Activated CD8-positive, alpha-beta memory T cell treated with anti-CD3 and anti-CD28 coated beads, Interleukin-2, amount 50 U/mL, for 24 hours (primary cell): Measurements from ENCODE around the gene SLF2.

Experiments used
- DNase-seq: peaks from one replicate; pipeline ENCODE4 v3.0.0-alpha.2; 2020; ENCODE audit errors: extremely low read depth

SLF2 gene

DNA sequence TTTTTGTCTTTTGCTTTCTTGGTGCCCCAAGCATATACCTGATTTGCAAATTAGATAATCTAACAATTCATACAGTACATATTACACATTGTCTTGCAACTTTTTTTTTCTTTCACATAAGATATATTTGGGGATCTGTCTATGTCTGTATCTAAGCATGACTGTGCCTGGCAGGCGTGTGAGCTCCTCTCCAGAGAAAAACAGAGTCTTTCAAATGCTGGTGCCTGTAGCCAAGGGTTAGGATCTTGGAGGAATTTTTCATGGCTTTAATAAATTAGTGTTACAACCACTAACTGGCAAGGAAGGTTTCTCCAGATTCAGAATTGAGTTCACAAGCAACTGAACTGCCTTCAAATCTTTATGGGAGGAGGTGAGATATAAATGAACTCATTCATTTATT lies 14.8 kb upstream of the SLF2 start:
- DNase-seq = no peak

DNA sequence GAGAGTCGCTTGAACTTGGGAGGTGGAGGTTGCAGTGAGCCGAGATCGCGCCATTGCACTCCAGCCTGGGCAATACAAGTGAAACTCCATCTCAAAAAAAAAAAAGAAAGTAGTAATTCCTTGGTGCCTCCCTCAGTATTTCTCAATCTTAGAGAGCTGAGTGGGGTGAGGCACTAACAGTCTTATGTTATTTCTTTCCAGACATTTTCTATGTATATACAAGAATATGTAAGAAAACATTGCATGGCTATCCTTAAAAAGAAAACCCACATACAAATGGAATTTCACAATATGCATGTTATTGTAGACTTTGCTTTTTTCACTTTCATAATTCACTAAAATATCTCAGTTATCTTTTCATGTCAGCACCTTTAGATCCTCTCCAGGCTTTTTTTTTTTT lies 13.6 kb upstream of the SLF2 start:
- DNase-seq = no peak

DNA sequence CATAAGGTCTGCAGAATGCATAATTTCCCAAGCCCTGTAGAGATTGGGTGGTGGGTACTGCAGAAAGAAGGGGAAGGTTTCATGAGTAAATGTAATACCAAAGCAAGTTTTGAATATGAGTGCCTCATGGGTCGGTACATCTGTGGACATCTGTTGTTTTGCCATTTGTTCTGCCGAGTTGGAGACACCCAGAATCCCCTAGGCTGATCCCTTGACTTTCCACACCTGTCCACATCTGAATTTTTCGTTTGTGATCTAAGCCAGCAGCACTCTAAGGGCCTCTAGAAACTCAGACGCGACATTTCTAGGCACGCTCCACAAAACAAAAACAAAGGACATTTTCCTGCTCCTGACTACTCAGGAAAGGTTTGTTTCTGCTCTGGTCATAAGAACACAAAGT lies 11.7 kb upstream of the SLF2 start:
- DNase-seq = no peak

DNA sequence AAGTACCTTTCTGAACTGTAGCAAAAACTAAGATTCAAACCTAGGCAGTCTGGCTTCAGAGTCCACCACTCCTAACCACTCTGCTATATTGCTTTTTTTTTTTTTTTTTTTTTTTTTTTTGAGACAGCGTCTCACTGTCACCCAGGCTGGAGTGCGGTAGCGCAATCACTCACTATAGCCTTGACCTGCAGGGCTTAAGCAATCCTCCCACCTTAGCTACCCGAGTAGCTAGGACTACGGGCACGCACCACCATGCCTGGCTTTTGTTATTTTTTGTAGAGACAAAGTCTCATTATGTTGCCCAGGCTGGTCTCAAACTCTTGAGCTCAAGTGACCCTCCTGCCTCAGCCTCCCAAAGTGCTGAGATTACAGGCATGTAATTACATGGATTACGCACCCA lies 10.1 kb upstream of the SLF2 start:
- DNase-seq = no peak

DNA sequence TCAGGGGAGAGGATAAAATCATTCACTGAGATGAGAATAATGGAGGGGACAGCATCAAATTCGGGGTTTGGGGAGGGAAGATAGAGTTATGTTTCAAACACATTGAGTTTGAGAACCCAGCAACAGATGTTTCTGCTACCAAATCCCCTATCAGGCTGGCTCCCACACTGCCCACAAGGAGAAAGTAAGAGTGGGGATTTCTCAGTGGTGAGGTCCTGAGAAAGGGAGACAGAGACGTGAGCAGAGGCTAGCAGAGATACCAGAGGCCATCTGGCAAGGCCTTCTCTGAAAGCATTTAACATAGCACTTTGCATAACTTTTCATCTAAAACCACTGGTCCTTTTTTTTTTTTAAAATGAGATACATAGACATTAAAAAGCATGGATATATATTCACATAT lies 7.8 kb upstream of the SLF2 start:
- DNase-seq = no peak

DNA sequence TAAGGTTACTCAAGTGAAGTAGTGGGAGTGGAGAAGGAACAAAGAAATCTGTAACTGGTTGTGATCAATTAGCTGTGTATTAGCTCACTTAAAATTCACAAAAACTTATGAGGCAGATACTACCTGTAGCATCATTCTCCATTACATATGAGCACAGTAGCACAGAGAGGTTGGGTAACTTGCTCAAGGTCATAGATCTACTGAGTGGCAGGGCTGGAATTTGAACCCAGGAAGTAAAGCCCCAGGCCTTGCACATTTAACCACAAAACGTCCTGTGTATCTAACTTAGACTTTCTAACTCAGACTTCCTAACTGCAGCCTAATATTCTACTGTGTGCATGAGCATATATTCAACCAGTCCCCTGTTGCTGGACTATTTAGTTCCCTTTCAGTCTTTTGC lies 5.6 kb upstream of the SLF2 start:
- DNase-seq = no peak

DNA sequence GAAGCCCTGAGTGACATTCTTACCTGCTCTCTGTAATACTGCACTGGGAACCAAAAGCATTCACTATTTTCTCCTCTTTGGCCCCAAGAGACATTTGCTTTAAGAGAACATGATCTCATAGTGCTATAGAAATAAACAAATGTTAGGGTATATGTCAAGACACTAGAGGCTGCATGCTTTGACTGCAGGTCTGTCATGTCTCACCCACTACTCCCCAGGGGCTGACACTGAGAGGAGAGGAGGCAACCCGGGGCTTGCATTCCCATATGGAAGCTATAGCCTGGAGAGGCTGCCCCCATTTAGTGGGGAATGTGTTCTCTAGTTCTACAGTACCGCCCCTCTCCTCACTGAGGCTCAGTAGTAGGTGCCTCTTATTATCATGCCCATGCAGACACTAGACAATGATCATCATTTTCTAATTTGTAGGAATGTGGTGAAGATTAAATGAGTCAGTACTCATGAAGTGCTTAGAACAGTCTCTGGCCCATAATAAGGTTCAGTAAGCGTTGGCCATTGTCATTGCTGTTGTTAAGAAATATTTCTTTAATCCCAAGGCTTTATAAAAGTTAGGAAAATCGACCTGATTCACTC lies 4.9 kb upstream of the SLF2 start:
- DNase-seq = no peak

DNA sequence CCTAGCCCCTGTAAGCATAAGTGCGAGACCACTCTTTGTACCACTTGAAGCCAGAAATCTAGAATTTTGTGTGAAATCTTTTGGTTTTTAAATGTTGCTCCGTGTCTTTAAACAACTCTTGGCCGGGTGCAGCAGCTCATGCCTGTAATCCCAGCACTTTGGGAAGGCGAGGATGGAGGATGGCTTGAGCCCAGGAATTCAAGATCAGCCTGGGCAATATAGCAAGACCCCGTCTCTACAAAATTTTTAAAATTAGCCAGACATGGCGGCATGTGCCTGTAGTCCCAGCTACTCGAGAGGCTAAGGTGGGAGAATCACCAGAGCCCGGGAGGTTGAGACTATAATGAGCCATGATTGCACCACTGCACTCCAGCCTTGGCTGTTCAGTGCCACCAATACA lies 4.4 kb upstream of the SLF2 start:
- no peak for DNase-seq

DNA sequence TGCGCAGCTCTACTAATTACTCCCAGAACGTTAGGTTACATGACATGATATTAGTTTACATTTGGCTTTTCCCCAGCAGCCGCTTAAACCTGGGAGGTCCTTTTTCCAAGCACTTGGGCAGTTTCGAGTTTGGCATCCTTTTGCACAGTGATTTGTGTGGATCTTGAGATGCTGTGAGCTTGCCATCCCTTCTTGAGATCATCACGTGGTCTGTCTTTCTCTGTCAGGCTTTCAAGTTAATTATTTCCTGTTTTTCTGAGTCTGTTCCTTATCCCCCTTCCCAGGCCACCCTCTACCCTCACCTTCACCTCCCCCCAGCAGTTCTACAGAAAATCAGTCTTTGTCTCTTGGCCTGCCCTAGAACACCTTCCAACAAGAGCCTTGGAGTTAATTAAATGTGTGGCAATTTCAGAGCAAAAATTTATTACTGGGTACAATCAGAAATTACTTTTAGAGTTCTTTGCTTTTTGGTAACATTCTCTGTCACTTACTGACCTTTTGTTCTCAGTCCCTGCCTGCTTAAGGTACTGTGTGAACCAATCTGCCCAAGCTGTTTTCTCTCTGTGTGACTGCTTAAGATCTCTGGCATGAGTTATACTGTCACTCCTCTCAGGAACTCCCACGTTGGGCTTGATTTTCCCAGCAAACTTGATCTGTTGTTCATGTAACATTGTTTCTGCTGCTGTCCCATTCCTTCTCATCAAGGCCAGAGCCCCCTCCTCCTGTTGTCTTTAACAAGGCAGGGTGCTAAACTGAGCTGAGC lies 3.1 kb upstream of the SLF2 start:
- DNase-seq = no peak

DNA sequence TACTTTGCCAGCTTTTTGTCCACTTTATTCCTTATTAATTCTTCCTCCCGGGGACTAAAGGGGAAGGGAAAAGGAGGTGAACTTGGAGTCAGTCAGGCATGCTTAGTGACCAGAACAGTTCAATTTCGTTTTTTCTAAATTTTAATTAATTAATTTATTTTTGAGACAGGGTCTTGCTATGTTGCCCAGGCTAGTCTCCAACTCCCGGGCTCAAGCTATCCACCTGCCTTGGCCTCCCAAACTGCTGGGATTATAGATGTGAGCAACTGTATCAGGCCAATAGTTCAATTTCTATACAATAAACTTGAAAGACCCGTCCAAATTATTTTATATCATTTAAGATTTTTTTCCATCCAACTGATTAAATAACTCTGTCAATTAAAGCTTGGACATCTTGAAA lies 1.3 kb upstream of the SLF2 start:
- DNase-seq = no peak

DNA sequence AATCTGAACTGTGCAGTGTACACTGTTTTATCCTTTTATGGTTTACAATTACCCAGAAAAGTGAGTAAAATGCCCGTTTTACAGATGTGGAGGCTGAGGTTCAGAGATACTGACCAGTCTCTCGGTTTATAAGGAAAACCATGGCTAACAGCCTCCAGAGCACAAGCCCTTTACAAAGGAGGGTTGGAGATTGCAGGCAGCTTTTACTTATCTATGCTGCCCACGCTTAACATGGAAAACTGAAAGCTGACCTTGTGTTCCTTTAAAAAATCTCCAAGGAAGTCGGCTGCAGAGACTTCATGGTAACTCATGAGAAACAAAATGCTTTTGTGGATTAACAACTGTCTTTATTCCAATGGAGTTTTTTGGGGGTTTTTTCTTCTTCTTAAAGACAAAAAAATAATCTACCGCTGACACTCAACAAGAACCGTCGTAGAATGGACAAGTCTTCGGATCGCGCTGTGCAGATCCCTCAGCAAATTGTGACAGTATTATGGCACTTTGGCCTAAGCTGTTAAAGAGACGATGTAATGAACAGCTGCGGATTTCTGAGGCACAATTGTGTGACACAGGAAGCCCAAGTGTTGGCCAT lies 654 bp upstream of the SLF2 start:
- DNase-seq = no peak

DNA sequence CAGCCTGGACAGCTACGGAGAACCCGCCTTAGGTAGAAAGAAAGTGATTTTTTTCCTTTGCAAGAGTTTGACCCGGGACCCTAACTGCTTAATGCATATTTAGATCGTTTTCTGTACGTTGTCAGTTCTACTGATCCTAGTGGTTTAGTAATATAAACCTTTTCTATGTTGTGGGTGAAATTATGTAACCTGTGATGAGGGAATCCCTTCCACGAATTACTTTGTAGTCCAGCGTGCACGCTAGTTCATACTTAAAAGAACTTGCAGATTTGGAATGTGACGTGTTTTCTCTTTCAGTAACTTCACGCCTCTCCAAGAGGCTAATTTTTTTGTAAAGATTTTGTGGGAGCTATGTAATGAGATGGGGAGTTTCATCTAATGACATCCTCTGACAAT lies 705 bp downstream of the SLF2 start:
- DNase-seq = no peak

DNA sequence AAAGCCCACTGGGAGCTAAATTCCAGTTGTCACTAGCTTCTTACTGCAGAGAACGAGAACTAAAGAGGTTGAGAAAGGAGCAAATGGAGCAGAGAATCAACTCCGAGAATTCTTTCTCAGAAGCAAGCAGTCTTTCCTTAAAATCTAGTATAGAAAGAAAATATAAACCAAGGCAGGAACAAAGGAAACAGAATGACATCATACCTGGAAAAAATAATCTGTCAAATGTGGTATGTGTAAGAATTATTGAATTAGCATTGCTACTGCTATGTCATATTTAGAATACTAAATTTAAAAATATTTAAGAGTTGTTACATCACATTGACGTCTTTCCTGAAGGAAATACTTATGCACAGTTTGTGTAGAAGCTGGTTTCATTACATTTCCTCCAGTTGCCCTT lies 4.3 kb downstream of the SLF2 start:
- DNase-seq = no peak

DNA sequence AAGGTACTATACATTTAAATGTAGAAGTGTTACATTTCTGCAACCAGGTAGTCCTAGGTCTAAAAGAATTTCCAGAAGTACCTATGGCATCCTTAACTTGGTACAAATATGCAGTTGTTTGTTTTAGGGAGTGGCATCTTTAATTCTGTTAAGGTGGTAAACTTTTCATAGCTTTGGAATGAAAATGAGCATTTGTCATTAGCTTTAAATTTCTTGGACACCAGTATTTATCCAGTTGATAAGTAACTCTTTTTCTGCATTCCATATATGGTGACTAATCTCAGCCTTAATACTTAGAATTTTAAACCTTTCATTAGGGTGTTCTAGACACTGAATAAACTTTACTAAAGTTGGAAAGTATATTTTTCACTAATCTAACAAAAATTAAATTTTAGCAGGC lies 10.8 kb downstream of the SLF2 start:
- DNase-seq = no peak

DNA sequence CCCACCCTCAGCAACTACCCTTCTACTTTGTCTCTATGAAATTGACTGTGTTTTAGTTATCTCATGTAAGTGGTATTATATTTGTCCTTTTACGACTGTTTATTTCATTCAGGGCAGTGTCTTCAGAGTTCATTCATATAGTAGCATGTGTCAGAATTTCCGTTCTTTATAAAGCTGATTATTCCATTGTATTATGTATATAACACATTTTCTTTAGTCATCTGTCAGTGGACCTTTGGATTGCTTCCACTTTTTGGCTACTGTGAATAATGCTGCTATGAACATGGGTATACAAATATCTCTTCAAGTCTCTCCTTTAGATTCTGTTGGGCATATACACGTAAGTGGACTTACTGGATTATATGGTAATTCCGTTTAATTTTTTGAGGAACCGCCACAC lies 14.5 kb downstream of the SLF2 start:
- DNase-seq = no peak

DNA sequence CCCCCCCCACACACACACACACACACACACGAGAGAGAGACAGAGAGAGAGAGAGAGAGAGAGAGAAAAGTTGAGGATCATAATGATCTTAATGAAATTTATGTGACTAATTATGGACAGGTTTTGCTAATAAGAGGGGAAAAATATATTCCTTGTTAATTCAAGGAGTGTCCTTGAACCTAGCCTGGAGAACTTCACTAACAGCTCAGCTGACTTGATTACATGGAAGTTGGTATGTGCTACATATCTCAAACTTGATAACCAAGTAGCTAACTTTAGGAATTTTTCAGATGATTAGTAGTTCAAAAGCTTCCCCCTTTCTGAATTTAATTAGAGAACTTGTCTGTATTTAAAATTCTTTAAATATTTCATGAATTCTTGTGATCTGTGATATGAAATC lies 15.3 kb downstream of the SLF2 start:
- no peak for DNase-seq

DNA sequence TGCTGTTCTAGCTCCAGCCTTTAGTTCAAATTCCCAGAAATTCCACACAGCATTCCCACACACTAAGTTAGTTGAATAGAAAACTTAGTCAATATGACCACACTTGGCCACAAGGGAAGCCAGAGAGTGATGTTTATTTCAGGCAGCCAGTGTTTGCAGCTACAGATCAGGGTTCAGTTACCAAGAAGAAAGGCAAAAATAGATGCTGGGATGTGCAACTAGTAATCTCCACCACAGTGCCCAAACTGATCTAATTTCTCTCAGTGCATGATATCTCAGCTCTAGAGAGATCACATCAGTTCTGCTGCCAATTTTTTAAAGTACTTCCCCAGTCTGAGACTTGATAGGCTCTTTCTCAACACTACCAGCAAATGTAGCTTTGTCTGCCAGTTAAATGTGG lies 17.6 kb downstream of the SLF2 start:
- DNase-seq = no peak

DNA sequence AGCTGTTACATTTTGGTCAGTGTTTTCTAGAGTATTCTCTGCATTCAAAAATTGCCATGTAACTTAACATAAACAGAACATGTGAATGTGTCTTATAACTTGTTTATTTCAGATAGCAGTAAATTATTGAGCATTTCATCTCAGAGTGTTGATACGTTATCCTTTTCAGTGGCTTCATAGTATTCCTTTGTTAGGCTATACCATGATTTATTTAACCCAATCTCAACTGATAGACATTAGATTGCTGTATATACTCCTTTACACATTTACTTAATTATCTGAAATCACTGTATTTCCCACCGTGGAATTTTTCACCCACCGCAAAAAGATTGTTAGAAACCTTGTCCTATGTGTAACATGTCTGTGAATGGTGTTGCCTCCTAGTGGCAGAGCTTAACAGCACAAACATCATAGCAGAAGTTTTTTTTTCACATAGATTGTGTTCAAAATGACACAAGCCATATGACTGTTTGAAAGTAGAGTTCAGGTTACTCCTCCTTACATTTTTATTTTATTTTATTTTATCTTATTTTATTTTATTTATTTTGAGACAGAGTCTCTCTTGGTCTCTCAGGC lies 21.4 kb downstream of the SLF2 start:
- no peak for DNase-seq

DNA sequence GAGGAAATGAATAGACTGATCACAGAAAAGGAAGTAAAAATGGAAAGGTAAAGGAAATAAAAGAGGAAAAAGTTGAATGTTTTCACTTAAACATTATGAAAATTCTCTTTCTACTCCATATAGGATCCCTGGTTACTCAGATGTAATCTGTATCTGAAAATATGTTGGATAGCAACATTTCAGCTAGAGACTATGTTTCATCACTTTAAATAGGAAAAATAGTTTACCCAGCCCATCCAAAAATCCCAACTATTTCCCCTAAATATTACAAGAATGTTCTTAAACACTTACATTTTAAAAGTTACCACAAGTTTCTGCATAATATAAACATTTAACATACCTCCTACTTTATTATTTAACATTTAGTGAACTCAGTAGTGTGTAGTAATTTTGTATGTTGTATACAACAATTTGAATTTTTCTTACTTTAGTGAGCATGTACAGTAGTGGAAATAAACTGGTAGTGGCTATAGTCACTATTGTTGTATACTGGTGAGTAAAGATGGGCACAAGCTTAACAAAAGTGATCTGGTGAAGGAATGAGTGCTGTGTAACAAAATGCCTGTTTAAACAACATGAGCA lies 27.1 kb downstream of the SLF2 start:
- DNase-seq = no peak

DNA sequence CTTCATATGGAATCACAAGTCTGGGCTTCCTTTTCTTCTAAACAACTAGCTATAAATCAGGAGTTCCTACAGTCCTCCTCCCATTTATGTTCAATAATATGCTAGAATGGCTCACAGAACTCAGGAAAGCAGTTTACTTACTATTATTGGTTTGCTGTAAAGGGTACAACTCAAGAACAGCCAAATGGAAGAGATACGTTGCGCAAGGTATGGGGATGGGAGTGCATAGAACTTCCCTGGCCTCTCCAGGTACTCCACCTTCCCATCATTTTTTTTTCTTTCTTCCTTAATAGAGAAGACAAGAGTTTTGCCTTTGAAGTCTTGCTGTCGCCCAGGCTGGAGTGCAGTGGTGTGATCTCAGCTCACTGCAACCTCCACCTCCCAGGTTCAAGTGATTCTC lies 29.5 kb downstream of the SLF2 start:
- DNase-seq = no peak

DNA sequence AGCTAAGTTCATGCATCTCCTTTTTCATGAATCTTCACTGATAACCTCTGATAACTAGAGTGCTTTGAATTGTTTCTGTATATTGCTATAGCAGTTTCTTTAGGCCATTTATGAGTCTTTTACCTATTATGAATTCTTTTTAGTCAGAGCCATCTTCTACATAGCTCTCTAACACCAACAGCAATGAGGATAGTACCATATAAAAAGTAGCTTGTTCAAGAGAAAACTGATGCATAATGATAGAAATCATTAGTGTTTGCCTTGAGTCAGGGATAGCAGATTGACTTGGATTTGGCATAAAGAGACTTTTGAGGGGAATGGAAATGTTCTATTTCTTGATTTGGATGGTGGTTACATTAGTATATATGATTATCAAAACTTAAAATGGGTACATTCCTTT lies 30.7 kb downstream of the SLF2 start:
- no peak for DNase-seq

DNA sequence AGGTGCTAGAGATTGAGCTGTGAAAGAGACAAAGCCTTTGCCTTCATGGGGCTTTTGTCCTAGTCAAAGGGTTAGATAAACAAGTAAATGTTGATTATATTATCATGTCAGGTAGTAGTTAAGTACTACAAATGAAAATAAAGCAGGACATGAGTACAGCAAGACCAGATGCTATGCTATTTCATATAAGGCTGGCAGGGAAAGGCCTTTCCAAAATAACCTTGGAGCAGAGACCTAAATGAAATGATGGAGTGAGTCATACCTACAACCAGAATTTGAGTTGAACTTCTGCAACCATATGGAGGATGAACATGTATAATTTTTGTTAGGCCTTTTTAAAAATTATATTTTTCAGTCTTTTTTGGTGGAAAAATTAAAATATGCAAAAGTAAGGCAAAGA lies 33.0 kb downstream of the SLF2 start:
- DNase-seq = no peak

DNA sequence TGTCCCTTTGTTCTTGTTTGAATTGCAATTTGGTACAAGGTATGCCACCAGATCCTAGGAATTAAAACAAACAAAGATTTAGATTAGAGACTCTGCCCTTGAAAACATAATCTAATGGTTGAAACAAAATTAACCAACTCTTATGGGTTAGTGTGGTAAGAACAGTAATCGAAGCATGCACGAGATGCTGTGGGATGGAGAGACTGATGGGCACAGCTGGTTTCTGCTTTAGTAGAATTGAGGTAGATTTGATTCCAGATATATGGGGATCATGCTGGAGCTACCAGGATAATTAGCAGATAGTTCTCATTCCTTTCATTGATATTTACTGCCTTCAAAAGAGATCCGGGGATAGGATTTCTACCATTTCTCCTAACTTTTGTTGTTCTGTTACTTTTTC lies 36.2 kb downstream of the SLF2 start:
- DNase-seq = no peak
